ENCODE data around the gene ADRB1.

ADRB1 gene

DNA sequence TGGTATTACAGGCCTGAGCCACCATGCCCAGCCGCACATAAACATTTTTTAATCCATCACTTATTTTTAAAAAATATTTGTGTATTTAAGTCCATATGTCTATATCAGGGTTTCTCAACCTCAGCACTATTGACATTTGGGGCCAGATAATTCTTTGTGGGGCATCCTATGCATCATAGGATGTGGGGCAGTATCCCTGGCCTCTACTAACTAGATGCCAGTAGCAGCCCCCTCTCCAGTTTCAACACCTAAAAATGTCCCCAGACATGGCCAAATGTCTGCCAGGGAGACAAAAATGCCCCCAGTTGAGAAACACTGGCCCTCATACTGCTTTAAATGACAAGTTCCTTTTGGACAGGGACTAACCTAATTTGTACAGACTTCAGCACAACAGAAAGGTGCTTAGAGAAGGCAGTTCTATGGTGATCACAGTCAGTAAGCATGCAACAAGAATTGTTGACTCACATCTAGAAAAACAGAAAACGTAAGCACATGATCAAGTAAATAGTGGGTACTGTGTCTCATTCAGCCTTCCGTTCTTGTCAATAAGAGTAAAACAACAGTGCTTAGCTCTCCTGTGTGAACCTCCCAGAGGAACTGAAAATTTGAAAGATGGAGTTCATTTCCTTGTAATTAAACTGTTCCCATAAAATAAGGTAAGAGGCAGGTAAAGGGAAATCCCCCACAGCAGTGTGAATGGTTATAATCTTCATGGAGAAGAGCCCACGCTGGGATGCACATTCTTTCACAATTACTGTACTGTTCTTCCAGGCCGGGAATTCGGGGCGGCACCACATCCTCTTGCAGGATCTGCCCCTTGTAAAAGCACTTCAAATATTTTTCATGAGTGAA lies 17.3 kb upstream of the ADRB1 start:
- DNase-seq (ENCODE audit: low spot score), result no peak

DNA sequence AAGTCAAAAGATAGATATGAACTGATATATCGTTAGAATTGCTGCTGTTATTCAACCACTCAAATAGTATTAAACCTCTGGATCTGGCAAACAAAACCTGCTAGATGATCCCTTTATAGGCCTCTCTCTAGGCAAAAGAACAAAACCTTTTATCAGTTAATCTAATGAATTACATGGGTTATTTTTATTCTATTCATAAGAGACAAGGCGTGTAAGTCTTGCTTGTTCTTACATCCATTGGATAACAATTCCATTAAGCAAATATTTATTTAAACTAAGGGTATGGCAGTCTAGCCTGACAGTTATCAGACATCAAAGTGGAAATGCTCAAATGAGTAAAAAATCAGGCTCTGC lies 16.6 kb upstream of the ADRB1 start:
- no peak for DNase-seq (ENCODE audit: low spot score)

DNA sequence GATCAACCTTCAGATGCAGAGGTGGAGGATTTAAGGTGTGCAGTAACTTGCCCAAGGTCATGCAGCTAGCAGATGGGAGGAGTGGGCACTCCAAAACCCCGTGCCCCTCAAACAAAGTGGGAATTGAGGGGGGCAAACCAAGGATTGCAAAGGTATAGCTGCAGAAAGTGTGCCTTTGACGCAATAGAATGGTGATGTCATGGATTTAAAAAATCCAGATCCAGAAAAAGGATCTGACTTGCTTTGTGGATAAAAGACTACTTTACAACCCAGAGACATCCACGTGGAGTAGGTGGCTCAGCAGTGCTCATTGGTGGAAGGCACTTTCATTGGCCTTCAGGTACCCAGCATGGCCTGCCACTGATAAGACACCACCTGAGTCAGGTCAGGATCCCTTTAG lies 15.7 kb upstream of the ADRB1 start:
- DNase-seq (ENCODE audit: low spot score), result no peak

DNA sequence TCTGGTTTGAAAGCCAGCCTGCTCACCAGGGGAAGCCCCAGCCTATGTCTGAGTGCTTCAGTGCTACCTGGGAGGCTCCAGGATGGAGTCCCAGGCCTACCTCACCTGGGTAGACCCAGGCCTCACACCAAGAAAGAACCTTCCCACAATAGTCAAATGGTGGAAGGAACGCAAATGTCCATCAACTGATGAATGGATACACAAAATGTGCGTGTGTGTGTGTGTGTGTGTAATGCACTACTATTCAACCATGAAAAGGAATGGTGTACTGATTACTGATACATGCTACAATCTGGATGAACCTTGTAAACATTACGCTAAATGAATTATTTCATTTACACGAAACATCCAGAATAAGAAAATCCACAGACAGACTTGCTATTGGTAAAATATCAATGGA lies 15.2 kb upstream of the ADRB1 start:
- DNase-seq (ENCODE audit: low spot score), result no peak

DNA sequence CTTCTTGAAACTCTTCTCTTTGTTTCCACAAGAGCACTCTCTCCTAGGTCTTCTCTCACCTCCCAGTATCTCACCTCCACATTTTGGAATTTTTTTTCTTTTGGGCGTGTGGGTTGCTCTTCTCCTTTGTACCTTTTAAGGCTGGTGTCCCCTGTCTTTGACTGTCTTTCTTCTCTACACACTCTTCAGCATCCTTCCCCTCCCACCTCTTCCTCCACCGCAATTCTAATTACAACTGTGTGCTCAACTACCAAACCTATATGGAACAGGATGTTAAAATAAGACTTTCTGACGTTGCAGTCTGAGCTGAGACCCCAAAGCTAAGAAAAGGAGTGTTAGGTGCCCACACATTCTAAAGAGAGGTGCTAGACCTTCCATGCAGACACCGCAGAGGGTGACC lies 14.0 kb upstream of the ADRB1 start:
- DNase-seq (ENCODE audit: low spot score), result no peak

DNA sequence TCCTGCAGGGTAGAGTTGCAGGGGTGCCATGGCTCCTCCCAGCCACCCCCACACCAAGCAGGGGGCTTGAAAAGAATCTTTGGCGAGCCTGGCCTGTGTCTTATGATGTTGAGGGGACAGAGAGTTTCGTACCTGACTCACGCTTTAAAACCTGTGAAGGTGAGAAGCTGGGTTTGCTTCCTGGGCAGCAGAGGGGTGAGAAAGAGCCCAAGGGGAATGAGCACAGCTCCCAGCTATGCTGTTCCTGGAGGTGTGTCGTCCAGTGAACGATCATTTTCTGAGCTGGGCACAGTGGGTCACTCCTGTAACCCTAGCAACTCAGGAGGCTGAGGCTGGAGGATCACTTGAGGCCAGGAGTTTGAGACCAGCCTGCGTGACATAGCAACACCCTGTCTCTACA lies 13.5 kb upstream of the ADRB1 start:
- no peak for DNase-seq (ENCODE audit: low spot score)

DNA sequence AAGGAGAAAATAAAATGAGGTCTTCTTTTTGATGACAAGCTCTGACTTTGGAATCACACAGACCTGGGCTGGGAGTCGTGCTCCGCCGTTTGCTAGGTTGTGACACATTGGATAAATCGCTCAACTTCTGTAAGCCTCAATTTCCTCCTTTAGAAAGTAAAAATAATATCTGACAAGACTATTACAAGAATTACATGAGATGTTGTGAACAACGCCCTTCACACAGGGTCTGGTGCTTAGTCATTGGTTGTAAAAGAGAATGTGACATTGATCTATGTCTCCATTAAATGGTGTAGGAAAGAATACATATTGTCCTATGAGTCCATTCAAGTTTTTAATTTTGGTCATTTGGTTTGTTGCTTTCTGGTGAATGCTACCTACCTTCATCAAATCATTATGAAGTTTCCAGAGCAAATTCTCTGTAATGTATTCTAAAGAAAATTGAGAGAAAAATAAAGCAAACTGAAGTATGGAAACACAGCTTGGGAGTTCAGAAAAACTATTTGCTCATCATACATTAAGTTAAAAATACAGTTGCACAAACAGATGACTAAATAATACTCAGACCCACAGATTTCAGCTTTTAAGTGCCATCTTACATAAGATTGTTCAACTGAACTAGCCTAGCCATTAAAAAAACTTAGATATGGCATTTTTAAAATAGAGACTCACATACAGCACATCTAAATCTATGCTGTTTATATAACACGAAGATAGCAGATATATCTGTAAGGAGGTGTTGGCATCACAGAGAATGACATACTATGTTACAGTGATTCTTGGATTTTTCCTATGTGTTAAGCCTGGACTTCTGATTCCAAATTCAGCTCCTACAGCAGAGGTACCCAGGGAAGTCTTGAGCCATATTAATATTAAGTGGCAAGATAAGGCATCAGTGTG lies 12.3 kb upstream of the ADRB1 start:
- DNase-seq (ENCODE audit: low spot score), result no peak

DNA sequence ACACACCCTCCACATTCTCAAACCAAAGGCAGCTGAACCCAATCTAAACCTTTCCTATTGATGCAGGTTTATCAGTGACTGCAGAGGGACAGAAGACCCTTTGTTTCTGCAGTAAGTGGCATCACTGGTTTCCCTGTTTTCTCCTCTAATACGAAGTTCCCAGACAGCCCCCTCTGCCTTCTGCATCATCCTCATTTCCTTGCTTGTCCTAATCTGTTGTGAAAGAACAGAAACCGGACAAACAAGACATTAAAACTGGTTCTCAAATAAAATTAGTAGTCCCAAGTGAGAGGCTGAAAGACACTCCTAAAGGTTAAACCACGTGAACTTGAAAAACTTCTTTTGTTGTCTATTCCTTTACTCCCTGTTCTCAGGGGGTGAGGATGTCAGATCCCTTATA lies 10.1 kb upstream of the ADRB1 start:
- DNase-seq (ENCODE audit: low spot score), result no peak

DNA sequence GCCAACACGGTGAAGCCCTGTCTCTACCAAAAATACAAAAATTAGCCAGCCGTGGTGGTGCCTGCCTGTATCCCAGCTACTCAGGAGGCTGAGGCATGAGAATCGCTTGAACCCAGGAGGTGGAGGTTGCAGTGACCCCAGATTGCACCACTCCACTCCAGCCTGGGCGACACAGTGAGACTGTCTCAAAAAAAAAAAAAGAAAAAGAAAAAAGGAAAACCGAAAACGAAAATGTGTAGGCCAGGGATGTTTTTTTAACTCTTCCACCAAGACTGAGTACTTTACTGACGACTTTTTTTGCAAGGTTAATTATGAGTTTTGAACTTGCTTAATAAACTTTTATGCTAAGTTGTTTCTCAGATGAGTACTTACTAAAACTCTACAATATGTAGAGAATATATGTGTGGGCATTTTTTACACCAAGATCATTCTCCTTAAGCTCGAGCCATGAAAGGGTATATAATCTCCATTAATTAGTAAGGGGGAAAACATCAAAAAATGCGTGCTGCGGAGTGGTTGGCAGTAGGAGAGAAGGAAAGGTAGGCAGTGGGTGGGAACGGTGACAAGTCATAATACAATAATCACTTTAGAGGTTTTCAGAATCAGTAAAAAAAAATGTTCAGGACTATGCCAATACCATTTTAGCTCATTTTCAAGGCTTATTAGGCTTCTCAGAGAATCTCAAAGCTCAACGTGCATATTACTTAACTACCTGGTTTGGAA lies 8.6 kb upstream of the ADRB1 start:
- DNase-seq (ENCODE audit: low spot score), result no peak

DNA sequence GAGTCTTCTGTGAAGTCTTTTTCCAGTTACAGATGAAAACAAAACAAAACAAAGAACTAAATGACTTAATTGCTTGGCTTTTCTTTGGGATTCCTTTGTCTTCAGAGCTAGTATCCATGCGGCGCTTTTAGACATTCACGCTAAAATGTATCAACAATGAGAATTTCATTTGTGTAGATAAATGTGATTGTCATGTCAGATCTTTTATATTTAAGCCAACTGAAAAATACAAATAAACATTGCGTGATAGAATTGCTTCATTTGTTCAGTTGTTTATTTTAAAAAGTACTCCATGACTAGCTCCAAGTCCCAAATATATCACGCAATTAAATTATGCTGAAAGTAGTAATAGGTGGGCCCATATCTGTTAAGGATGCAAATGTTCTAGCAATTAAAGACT lies 7.9 kb upstream of the ADRB1 start:
- DNase-seq (ENCODE audit: low spot score), result no peak

DNA sequence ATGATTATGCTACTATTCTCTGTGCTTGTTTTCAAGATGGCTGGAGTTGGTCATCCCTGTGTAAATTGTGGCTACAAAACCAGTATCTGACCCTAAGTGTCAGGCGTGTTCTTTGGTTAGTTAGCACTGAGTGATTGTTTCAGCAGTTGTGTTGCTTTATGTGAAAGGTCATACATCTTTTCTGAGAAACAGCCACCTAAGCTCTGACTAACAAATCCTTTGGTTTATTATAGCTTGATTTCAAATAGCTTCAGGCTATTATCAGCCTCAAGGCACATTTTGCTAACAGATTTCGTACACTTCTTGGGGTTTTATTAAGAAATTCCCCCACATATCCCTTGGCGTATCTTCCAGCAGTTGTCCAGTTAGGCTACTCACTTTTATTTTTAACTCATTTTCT lies 4.8 kb upstream of the ADRB1 start:
- DNase-seq (ENCODE audit: low spot score), result no peak

DNA sequence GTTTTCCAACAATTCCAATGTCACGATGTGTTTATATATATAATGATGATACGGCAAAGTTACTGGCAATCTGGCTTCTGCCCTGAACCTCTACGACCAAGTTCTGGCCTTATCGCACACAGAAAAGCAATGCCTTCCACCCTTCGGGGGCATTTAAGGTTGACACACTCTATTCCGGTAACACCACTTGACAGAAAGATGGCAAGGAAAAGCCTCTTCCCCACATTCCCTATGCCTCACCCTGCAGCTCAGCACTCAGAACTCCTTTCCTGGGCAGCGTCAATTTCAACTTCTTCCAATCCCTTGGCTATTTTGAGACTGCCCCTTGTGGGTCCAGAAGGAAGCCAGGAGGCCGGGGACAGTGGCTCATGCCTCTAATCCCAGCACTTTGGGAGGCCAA lies 2.5 kb upstream of the ADRB1 start:
- DNase-seq (ENCODE audit: low spot score), result no peak

DNA sequence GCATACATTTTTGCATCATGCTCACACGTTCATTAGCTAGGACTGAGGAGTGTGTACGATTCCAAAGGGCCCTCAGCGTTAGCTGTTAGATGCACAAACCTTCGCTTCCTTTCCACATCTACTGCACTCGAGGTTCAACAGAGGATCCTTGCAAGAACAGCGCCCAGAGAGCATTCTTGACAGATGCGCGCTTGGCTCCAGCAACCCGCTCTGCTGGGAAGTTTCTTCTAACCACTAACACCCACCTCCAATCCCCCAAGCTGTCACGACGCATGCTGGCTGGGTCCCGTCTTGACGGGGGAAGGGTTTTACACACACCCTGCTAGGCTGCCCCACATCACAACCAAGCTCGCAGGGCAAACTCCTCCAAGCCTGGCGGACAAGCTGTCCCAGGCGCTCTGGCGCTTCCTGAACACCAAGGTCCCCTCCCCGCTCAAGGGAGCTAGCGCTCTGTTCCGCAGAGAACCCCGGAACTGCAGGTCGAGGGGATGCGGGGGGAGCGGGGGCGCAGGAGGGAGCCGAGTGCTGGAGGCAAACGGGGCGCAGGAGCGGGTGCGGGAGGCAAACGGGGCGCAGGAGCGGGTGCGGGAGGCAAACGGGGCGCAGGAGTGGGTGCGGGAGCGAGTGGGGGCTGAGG lies 653 bp upstream of the ADRB1 start:
- DNase-seq (ENCODE audit: low spot score), result peak; percentile 54

DNA sequence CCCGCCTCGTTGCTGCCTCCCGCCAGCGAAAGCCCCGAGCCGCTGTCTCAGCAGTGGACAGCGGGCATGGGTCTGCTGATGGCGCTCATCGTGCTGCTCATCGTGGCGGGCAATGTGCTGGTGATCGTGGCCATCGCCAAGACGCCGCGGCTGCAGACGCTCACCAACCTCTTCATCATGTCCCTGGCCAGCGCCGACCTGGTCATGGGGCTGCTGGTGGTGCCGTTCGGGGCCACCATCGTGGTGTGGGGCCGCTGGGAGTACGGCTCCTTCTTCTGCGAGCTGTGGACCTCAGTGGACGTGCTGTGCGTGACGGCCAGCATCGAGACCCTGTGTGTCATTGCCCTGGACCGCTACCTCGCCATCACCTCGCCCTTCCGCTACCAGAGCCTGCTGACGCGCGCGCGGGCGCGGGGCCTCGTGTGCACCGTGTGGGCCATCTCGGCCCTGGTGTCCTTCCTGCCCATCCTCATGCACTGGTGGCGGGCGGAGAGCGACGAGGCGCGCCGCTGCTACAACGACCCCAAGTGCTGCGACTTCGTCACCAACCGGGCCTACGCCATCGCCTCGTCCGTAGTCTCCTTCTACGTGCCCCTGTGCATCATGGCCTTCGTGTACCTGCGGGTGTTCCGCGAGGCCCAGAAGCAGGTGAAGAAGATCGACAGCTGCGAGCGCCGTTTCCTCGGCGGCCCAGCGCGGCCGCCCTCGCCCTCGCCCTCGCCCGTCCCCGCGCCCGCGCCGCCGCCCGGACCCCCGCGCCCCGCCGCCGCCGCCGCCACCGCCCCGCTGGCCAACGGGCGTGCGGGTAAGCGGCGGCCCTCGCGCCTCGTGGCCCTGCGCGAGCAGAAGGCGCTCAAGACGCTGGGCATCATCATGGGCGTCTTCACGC lies 825 bp downstream of the ADRB1 start:
- no peak for DNase-seq (ENCODE audit: low spot score)

DNA sequence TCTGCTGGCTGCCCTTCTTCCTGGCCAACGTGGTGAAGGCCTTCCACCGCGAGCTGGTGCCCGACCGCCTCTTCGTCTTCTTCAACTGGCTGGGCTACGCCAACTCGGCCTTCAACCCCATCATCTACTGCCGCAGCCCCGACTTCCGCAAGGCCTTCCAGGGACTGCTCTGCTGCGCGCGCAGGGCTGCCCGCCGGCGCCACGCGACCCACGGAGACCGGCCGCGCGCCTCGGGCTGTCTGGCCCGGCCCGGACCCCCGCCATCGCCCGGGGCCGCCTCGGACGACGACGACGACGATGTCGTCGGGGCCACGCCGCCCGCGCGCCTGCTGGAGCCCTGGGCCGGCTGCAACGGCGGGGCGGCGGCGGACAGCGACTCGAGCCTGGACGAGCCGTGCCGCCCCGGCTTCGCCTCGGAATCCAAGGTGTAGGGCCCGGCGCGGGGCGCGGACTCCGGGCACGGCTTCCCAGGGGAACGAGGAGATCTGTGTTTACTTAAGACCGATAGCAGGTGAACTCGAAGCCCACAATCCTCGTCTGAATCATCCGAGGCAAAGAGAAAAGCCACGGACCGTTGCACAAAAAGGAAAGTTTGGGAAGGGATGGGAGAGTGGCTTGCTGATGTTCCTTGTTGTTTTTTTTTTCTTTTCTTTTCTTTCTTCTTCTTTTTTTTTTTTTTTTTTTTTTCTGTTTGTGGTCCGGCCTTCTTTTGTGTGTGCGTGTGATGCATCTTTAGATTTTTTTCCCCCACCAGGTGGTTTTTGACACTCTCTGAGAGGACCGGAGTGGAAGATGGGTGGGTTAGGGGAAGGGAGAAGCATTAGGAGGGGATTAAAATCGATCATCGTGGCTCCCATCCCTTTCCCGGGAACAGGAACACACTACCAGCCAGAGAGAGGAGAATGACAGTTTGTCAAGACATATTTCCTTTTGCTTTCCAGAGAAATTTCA lies 1.7 kb downstream of the ADRB1 start:
- DNase-seq (ENCODE audit: low spot score), result no peak

DNA sequence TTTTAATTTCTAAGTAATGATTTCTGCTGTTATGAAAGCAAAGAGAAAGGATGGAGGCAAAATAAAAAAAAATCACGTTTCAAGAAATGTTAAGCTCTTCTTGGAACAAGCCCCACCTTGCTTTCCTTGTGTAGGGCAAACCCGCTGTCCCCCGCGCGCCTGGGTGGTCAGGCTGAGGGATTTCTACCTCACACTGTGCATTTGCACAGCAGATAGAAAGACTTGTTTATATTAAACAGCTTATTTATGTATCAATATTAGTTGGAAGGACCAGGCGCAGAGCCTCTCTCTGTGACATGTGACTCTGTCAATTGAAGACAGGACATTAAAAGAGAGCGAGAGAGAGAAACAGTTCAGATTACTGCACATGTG lies 2.4 kb downstream of the ADRB1 start:
- no peak for DNase-seq (ENCODE audit: low spot score)

DNA sequence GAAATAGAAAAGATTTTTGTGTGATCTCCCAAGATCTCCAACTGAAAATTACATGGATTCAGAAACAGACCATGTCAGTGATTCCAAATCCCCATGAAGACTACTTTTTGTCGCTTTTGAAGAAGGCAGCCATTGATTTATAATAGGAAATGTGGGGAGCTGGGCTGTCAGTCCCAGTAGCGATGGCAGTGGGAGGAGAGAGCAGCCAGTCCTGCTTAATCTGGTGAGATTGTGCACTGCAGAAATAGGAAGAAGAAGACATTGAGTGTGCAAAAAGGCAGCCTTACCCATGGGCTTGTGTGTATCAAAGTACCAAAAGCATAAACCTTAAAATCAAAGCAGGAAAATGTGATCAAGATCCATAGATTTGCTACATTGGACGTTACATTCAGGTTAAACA lies 4.8 kb downstream of the ADRB1 start:
- DNase-seq (ENCODE audit: low spot score), result no peak

DNA sequence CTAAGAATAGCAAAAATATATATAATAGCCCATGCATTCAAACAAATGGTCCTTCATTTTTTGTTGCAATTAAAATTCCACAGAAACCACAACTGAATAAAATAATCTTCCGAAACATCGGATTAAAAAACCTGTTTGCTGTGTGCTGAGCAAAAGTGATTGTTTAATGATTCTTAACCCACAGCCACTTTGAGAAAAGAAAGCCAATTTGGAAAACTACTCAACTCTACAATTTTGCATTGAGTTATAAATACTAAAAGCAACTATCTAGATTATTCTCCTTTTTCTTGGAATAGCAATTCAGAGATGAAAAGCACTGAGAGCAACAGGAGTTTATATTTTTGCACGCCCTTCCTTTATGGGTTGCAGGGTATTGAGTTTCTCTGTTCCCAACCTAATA lies 8.0 kb downstream of the ADRB1 start:
- no peak for DNase-seq (ENCODE audit: low spot score)

DNA sequence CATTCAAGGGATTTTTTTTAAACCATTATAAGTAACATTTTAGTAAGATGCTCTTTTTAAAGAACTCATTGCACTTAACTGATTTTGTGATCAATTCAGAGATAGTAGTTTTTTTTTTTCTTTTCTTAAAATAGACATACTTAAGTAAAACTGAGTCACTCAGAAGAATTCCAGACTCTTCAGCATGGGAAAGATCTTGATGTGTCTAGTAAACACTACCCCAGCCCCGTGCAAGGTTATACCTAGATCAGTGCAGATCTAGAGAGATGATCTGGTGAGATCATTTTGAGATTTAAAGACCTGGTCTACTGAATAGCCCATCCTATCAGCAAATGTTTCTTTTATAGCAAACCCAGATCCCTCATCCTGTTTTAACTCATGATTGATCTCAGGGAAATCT lies 8.6 kb downstream of the ADRB1 start:
- no peak for DNase-seq (ENCODE audit: low spot score)

DNA sequence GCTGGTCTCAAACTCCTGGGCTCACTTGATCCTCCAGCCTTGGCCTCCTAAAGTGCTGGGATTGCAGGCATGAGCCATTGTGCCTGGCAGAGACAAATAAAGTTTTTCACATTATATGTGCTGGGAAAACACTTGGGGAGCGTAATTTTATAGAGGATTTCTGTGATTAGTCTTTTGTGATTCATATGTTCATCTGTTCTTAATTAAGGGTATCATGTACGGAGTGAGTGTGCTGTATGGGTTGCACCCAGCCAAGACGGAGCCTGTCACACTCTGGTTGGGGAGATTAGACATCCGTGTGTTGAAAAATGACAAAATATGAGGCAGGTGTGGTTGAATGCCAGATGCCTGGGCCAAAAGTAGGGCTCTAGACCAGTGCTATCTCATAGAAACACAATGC lies 10.3 kb downstream of the ADRB1 start:
- DNase-seq (ENCODE audit: low spot score), result no peak
